Loucy (cell line): ENCODE results near the gene MYO9A.
"Not testable (repeated sequence)": the region's sequence is repeated elsewhere in the genome, so short reads cannot be mapped to it uniquely, and the experiment has no call there.

Experiments
- H2AFZ ChIP-seq: fragments of 200-600 bp; sonication (generic); 2 replicates; pipeline ENCODE4 v1.6.0; 2016; ENCODE audit warnings: antibody characterized with exemption, mild to moderate bottlenecking, low read length, moderate library complexity
- H3F3A ChIP-seq: fragments of 200-600 bp; 2 replicates; pipeline ENCODE4 v1.6.0; 2016; ENCODE audit warnings: antibody characterized with exemption, low read depth, mild to moderate bottlenecking
- H3K27me3 ChIP-seq: fragments of 200-600 bp; sonication (generic); 2 replicates; pipeline ENCODE4 v1.6.1; 2014; ENCODE audit warnings: low read length, mild to moderate bottlenecking; ENCODE audit not compliant: insufficient read depth, poor library complexity, severe bottlenecking
- H3K36me3 ChIP-seq: fragments of 200-600 bp; sonication (generic); 2 replicates; pipeline ENCODE4 v1.6.1; 2016; ENCODE audit warnings: low read length; ENCODE audit not compliant: insufficient read depth
- H3K4me1 ChIP-seq: fragments of 200-600 bp; sonication (generic); 2 replicates; pipeline ENCODE4 v1.5.1; 2014; ENCODE audit warnings: low read length, mild to moderate bottlenecking; ENCODE audit not compliant: insufficient read depth, poor library complexity, severe bottlenecking
- H3K4me2 ChIP-seq: fragments of 200-600 bp; sonication (generic); 2 replicates; pipeline ENCODE4 v1.6.0; 2014; ENCODE audit warnings: antibody characterized with exemption, low read length, low read depth, mild to moderate bottlenecking; ENCODE audit not compliant: poor library complexity, severe bottlenecking
- H3K4me3 ChIP-seq: fragments of 200-600 bp; sonication (generic); 2 replicates; pipeline ENCODE4 v1.5.1; 2014; ENCODE audit warnings: low read length, mild to moderate bottlenecking, mixed read lengths; ENCODE audit not compliant: poor library complexity, severe bottlenecking
- H3K79me2 ChIP-seq: fragments of 200-600 bp; sonication (generic); 2 replicates; pipeline ENCODE4 v1.6.1; 2014; ENCODE audit warnings: low read length; ENCODE audit not compliant: insufficient read depth
- H3K9ac ChIP-seq: fragments of 200-600 bp; sonication (generic); 2 replicates; pipeline ENCODE4 v1.6.0; 2014; ENCODE audit warnings: mild to moderate bottlenecking, low read depth, low read length, moderate library complexity; ENCODE audit not compliant: poor library complexity, severe bottlenecking
- H3K9me2 ChIP-seq: fragments of 200-600 bp; sonication (generic); replicated peaks from 2 replicates; pipeline ENCODE4 v1.6.1; 2016; ENCODE audit warnings: low read depth, low read length, mixed read lengths
- H3K9me3 ChIP-seq: fragments of 200-600 bp; sonication (generic); 2 replicates; pipeline ENCODE4 v1.6.1; 2014; ENCODE audit warnings: mild to moderate bottlenecking, antibody characterized with exemption, low read length, low read depth; ENCODE audit not compliant: insufficient read depth
- H4K20me1 ChIP-seq: fragments of 200-600 bp; sonication (generic); 2 replicates; pipeline ENCODE4 v1.6.0; 2014; ENCODE audit warnings: antibody characterized with exemption, low read length, mild to moderate bottlenecking; ENCODE audit not compliant: insufficient read depth, poor library complexity, severe bottlenecking
- EZH2phosphoT487 ChIP-seq: fragments of 200-600 bp; IDR thresholded peaks from 2 replicates; pipeline ENCODE4 v1.6.1; 2018; ENCODE audit warnings: antibody characterized with exemption, mild to moderate bottlenecking, moderate library complexity, borderline replicate concordance
- TF ChIP-seq, protein P1 (sequence below): fragments of 200-600 bp; sonication (generic); conservative IDR thresholded peaks from 2 replicates; pipeline ENCODE4 v1.5.1; 2014; ENCODE audit warnings: mild to moderate bottlenecking, antibody characterized with exemption, low read length

Gene MYO9A

GRCh38 chr15:72074335-72075060 lies 43.5 kb downstream of the MYO9A start:
- Histone ChIP-seq H3K9me2 (no peaks in the 10 kb centered on the region), H3F3A (0 out of 2 replicates have a peak, but pooled peaks cover 4% of the 10 kb centered on the region), H4K20me1 (no peaks in the 10 kb centered on the region), H3K9ac (peak overlapping the region; percentile 3), H3K36me3 (no peaks in the 10 kb centered on the region), H3K79me2 (peaks cover 72% of the 10 kb centered on the region), H3K4me2 (peak overlapping the region; percentile 23), H3K4me3 (no peak overlapping the region), H2AFZ (no peak overlapping the region), H3K9me3 (no peaks in the 10 kb centered on the region), H3K4me1 (peaks cover 69% of the 10 kb centered on the region), H3K27me3 (no peaks in the 10 kb centered on the region)
- TF ChIP-seq, protein P1, sequence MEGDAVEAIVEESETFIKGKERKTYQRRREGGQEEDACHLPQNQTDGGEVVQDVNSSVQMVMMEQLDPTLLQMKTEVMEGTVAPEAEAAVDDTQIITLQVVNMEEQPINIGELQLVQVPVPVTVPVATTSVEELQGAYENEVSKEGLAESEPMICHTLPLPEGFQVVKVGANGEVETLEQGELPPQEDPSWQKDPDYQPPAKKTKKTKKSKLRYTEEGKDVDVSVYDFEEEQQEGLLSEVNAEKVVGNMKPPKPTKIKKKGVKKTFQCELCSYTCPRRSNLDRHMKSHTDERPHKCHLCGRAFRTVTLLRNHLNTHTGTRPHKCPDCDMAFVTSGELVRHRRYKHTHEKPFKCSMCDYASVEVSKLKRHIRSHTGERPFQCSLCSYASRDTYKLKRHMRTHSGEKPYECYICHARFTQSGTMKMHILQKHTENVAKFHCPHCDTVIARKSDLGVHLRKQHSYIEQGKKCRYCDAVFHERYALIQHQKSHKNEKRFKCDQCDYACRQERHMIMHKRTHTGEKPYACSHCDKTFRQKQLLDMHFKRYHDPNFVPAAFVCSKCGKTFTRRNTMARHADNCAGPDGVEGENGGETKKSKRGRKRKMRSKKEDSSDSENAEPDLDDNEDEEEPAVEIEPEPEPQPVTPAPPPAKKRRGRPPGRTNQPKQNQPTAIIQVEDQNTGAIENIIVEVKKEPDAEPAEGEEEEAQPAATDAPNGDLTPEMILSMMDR: no peak
- no peak for TF ChIP-seq EZH2phosphoT487

DNA sequence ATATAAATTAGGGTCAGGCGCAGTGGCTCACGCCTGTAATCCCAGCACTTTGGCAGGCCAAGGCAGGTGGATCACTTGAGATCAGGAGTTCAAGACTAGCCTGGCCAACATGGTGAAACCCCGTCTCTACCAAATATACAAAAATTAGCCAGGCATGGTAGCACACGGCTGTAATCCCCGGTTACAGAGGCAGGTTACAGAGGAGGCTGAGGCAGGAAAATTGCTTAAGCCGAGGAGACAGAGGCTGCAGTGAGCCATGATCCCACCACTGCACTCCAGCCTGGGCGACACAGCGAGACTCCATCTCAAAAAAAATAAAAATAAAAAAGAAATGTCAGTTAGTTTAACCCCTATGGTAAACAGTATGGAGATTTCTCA lies 46.5 kb downstream of the MYO9A start:
- peak overlapping the region; percentile 25 for H3K4me2 ChIP-seq
- H3K27me3 ChIP-seq, H3K36me3 ChIP-seq, H3K9me2 ChIP-seq, H3F3A ChIP-seq, H3K4me3 ChIP-seq, H4K20me1 ChIP-seq, H2AFZ ChIP-seq, H3K9me3 ChIP-seq, H3K9ac ChIP-seq: not testable (repeated sequence)
- peaks cover 73% of the 10 kb centered on the region for H3K79me2 ChIP-seq
- H3K4me1 ChIP-seq: peaks cover 51% of the 10 kb centered on the region

- H3K36me3 ChIP-seq: no peaks in the 10 kb centered on the region
- H4K20me1 ChIP-seq: no peaks in the 10 kb centered on the region
- H3F3A ChIP-seq: no peaks in the 10 kb centered on the region
- H3K27me3 ChIP-seq: no peaks in the 10 kb centered on the region
- H3K4me3 ChIP-seq: no peak overlapping the region
- peaks cover 46% of the 10 kb centered on the region for H3K4me1 ChIP-seq
- no peak overlapping the region for H2AFZ ChIP-seq
- no peaks in the 10 kb centered on the region for H3K9me2 ChIP-seq
- TF ChIP-seq, protein P1: no peak
- no peak for TF ChIP-seq EZH2phosphoT487
- no peaks in the 10 kb centered on the region for H3K9me3 ChIP-seq
- H3K4me2 ChIP-seq: peak overlapping the region; percentile 25
- no peak overlapping the region for H3K9ac ChIP-seq
- H3K79me2 ChIP-seq: peaks cover 73% of the 10 kb centered on the region
These were observed 47.0 kb downstream of the MYO9A start for GRCh38 chr15:72070817-72071447.

GRCh38 chr15:72068856-72069255 lies 49.1 kb downstream of the MYO9A start:
- no peak overlapping the region for H3K4me3 ChIP-seq
- H3K27me3 ChIP-seq: no peaks in the 10 kb centered on the region
- H3K36me3 ChIP-seq: 0 out of 2 replicates have a peak, but pooled peaks cover 6% of the 10 kb centered on the region
- no peak overlapping the region for H2AFZ ChIP-seq
- H3K4me2 ChIP-seq: no peak overlapping the region
- H4K20me1 ChIP-seq: no peaks in the 10 kb centered on the region
- no peaks in the 10 kb centered on the region for H3K9me3 ChIP-seq
- no peak for TF ChIP-seq EZH2phosphoT487
- TF ChIP-seq, protein P1: no peak
- peaks cover 31% of the 10 kb centered on the region for H3K4me1 ChIP-seq
- H3K79me2 ChIP-seq: peaks cover 77% of the 10 kb centered on the region
- H3K9ac ChIP-seq: no peak overlapping the region
- H3F3A ChIP-seq: no peaks in the 10 kb centered on the region
- H3K9me2 ChIP-seq: no peaks in the 10 kb centered on the region
